Retina (tissue), 1 donor: Measurements from ENCODE around the gene BMP7.
"Not testable (repeated sequence)": the region's sequence is repeated elsewhere in the genome, so short reads cannot be mapped to it uniquely, and the experiment has no call there.

Experiments
- DNase-seq: peaks from one replicate; pipeline ENCODE4 v3.0.0-alpha.2; 2016

The BMP7 gene

GRCh38 chr20:57209413-57209812, 57.0 kb downstream of the BMP7 start:
- DNase-seq = no peak

GRCh38 chr20:57208198-57208597, 58.2 kb downstream of the BMP7 start:
- DNase-seq = no peak

- no peak for DNase-seq
These were observed 59.2 kb downstream of the BMP7 start for GRCh38 chr20:57207251-57207650.

- no peak for DNase-seq
These were observed 60.7 kb downstream of the BMP7 start for GRCh38 chr20:57205606-57206219.

DNA sequence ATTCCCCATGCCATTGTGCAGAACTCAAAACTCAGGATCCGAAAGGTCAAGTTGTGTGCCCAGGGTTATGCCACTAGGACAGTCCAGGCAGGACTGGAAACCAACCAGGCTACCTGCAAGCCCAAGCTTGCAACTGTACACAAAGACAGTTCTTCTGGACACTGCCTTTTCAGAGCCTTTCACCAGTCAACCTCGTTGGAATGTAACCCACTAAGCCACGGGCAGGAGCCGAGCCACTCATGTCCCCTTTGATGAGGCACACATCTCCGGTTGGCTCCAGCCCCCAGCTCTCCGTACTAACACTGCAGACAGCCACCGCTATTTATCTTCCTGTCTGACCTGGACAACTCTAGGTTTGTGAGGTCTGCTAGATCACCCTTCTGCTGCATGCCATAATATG, 62.5 kb downstream of the BMP7 start:
- no peak for DNase-seq

DNA sequence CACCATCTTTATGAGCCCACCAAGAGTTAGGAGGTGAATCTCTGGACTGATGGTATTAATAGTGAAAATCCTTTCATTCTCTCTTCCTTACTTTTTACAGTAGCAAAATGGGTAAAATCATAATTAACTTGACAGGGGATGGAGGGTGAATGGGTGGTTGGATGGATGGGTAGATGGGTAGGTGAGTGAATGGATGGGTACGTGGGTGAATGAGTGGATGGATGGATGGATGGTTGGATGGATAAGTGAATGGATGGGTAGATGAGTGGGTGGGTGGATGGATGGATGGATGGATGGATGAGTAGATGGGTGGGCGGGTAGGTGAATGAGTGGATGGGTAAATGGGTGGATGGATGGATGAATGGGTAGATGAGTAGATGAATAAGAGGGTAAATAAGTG, 63.2 kb downstream of the BMP7 start:
- DNase-seq = no peak

DNA sequence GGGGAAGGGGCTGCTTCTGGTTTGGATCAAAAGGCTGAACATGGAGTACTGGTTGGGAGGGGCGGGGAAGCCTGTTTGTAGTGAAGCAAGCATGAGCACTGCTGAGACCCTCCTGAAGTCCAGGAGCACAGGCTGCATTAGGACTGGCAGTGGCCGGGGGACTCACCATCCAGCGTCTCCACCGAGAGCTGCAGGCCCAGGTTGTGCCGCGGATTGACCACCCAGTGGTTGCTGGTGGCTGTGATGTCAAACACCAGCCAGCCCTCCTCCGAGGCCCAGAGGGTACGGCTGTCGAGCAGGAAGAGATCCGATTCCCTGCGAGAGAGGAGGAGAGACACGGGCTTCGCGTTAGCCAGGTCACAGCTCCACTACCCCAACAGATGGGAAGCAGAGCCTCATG, 64.1 kb downstream of the BMP7 start:
- no peak for DNase-seq

- no peak for DNase-seq
These were observed 65.4 kb downstream of the BMP7 start for GRCh38 chr20:57200882-57201695.

DNA sequence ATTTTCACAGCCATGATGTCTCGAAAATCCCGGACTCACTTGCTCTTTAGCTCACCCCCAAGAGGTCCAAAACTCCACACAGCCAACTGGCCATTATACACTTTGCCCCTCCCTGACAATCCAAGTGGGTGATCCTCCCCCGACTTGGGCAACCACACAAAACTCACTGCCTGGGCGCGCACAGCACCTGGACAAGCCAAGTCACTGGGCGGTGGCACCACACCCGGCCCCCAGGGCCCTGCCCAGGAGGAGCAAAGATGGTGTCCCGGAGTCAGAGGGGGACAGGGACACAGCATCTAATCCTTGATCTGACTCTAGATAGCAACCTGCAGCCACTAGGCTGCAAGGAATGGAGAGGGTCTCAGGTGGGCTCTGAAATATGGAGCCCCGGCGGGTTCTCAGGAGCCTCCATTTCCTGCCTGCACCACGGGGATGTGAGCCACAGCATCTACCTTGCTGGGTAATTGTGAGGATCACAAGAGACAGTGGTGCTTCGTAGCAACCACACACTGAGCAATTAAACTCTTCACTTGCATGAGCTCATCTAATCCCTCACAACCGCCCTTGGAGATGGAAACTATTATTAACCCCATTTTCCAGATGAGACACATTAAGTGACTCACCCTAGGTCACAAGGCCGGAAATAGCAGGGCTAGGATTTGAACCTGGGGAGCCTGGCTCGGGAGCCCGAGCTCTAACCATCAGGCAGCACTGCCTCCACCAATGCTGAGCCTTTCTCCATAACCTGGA, 66.6 kb downstream of the BMP7 start:
- DNase-seq = no peak

DNA sequence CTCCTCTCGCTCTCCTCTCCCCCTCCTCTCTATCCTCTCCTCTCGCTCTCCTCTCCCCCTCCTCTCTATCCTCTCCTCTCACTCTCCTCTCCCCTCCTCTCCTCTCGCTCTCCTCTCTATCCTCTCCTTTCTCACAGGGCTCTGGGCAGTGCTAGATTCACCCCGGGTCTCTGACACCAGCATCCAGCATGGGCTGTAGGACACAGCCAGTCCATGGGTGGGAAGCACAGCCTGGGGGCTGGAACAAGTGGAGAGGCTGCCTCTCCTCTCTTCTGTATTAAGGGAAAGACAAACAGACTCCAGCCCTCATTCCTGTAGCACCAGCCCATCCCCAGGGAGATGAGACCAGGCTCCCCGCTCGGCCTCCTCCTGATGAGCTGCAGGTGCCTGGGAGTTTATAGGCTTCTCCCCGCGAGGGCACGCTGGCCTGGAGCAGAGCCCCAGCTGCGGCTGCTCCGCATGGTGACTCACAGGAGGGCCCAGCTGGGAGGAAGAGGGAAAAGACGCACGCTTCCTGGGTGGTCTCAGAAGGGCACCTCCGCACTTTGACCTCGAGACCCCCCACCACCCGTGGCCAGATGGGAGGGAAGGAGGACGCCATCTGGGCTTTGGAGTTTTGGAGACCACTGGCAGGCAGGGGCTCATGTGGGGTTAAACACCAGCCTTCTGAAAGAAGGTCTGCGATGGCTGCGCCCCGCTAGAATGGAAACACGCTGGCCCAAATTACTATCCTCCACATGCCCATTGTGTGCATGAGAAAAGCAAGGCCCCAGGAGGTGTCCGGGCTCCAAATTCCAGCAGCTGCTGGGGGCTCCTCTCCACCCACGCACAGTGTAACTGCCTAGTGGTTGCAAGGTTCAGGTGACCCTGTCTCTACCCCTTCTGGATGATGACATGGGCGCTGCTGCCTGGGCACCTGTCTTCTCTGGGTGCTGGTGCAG, 68.0 kb downstream of the BMP7 start:
- DNase-seq = peak; percentile 68

DNA sequence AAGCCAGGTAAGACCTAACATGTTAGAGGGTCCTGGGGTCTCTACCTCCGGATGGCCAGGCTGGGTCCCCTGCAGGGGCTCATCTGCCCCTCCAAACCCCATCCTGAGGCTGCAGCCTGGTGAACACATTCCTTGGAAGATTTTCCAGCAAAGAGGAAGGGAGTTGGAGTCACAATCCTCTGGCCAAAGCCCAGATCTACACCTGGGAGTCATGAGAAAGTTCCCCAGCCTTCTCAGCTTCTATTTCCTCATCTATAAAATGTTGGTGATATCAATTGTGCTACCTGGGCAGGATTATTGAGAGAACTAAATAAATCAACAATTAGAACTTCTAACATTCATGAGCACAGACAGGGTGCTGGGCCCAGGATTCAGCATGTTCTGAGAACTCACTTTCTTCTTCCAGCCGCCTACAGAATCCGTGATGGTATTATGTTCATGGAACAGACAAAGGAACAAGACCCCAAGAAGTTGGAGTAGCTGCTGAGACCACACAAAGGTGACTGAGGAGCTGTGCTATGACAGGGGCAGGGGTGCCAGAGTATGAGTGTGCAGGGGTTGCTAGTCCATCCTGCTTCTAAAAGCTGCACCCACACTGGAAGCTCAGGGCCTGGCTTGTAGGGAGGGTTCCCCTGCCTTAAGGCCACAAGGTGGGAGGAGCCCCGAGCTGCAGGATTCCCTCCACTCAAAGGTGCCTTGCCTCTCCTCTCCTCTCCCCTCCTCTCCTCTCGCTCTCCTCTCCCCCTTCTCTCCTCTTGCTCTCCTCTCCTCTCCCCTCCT, 68.9 kb downstream of the BMP7 start:
- DNase-seq = no peak

- DNase-seq = no peak
These were observed 70.9 kb downstream of the BMP7 start for GRCh38 chr20:57195469-57196100.

GRCh38 chr20:57195023-57195422, 71.4 kb downstream of the BMP7 start:
- no peak for DNase-seq

- DNase-seq = no peak
These were observed 72.3 kb downstream of the BMP7 start for GRCh38 chr20:57194154-57194553.

GRCh38 chr20:57193094-57193493, 73.3 kb downstream of the BMP7 start:
- DNase-seq = no peak

GRCh38 chr20:57192311-57192710, 74.1 kb downstream of the BMP7 start:
- DNase-seq = no peak

DNA sequence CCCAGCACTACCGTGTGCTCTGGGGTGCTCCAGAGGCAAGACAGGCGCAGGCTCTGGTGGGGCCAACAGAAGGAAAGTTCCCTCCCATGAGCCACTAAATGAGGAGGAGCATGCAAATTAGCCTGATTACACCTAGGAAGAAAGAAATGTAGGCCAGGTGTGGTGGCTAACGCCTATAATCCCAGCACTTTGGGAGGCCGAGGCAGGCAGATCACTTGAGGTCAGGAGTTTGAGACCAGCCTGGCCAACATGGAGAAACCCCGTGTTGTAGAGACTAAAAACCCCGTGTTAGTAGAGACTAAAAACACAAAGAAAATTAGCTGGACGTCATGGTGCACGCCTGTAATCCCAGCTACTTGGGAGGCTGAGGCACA, 75.2 kb downstream of the BMP7 start:
- DNase-seq = not testable (repeated sequence)

- DNase-seq = no peak
These were observed 75.7 kb downstream of the BMP7 start for GRCh38 chr20:57190536-57191264.

GRCh38 chr20:57189713-57190112, 76.7 kb downstream of the BMP7 start:
- no peak for DNase-seq

DNA sequence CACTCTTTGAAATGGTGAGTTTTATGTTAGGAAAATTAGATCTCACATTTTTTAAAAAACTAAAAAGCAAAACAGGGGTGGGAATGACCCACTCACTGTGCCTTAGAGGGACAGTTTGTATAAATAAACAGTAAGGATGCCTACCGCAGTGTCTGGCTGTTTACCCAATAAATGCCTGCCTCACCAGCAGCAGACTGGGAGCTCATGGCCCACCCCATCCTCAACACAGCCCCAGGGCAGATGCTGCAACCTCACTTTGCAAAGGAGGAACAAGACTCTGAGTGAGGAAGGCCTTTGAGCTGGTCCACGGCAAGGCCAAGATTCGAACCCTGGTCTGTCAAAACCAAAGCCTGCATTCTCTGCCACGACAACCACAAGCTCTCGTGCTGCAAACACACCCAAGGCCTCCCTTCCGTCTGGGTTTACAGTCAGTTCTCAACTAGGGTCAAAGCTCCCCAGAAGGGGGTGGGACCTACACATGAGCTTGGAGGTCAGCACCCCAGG, 77.8 kb downstream of the BMP7 start:
- DNase-seq = no peak

DNA sequence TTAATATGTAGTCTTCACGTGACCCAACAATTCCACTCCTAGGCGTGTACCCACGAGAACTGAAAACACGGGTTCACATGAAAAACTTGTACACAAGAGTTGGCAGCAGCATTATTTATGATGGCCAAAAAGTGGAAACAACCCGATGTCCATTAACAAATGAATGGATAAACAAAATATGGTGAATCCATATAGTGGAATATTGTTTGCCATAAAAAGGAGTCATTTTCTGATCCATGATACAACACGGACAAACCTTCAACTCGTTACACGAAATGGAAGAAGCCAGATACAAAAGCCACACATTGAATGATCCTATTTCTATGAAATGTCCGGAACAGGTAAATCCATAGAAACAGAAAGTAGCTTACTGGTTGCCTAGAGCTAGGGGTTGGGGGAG, 78.4 kb downstream of the BMP7 start:
- DNase-seq = no peak
